ENCODE results near the gene TCF21.
A peak's percentile ranks its signal among the peaks of the same experiment; 100 is the strongest.
"Not testable (repeated sequence)": the region's sequence is repeated elsewhere in the genome, so short reads cannot be mapped to it uniquely, and the experiment has no call there.

The TCF21 gene

GRCh38 chr6:133923938-133924593 is 35.2 kb downstream of the TCF21 start:
- peak; percentile 10 for DNase-seq (ENCODE audit: insufficient read length, low spot score)
- no peak for TF ChIP-seq POLR2A (IDR thresholded peaks at IDR 0.05; ENCODE audit: low read depth, low read length)
- peak; percentile 33 for FAIRE-seq

DNA sequence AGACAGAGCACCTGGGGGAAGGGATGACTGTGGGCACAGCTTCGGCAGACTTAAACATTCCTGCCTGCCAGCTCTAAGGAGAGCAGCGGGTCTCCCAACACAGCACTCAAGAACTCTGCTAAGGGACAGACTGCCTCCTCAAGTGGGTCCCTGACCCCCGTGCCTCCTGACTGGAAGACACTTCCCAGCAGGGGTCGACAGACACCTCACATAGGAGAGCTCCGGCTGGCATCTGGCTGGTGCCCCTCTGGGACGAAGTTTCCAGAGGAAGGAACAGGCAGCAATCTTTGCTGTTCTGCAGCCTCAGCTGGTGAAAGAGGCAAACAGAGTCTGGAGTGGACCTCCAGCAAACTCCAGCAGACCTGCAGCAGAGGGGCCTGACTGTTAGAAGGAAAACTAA is 42.3 kb downstream of the TCF21 start:
- not testable (repeated sequence) for FAIRE-seq

GRCh38 chr6:133936352-133936751 is 47.4 kb downstream of the TCF21 start:
- not testable (repeated sequence) for FAIRE-seq; DNase-seq (ENCODE audit: insufficient read length, low spot score)

More for the DNA sequence above, 42.3 kb downstream of the TCF21 start:
- DNase-seq (ENCODE audit: insufficient read length, low spot score): not testable (repeated sequence)

DNA sequence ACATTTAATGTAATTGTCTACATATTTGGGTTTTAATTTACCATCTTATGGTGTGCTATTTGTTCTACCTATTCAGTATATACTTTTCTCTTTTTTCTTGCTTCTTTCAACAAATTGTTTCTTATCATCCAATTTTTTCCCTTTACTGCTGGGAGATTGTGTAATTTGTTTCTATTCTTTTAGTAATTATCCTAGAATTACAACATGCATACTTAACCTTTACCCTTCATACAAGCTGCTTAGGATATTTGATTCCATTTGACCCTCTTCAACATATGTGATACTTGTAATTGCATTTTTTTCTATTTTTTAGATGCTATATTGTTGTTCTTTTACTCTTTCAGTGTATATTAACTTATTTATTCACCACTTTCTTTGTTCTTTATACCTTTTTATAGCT is 49.0 kb downstream of the TCF21 start:
- no peak for FAIRE-seq
- TF ChIP-seq POLR2A (IDR thresholded peaks at IDR 0.05; ENCODE audit: low read depth, low read length): no peak
- no peak for DNase-seq (ENCODE audit: insufficient read length, low spot score)

- DNase-seq (ENCODE audit: insufficient read length, low spot score) (no peak), FAIRE-seq (no peak)
- no peak for TF ChIP-seq POLR2A (IDR thresholded peaks at IDR 0.05; ENCODE audit: low read depth, low read length)
Observed at GRCh38 chr6:133938533-133938932, 49.6 kb downstream of the TCF21 start.

- TF ChIP-seq POLR2A (IDR thresholded peaks at IDR 0.05; ENCODE audit: low read depth, low read length): no peak
- no peak for FAIRE-seq
- DNase-seq (ENCODE audit: insufficient read length, low spot score): no peak
Observed at GRCh38 chr6:133939778-133940667, 51.1 kb downstream of the TCF21 start.
